Measurements from ENCODE around the gene HDGFL3.
"Not testable (repeated sequence)": the region's sequence is repeated elsewhere in the genome, so short reads cannot be mapped to it uniquely, and the experiment has no call there.

The HDGFL3 gene

DNA sequence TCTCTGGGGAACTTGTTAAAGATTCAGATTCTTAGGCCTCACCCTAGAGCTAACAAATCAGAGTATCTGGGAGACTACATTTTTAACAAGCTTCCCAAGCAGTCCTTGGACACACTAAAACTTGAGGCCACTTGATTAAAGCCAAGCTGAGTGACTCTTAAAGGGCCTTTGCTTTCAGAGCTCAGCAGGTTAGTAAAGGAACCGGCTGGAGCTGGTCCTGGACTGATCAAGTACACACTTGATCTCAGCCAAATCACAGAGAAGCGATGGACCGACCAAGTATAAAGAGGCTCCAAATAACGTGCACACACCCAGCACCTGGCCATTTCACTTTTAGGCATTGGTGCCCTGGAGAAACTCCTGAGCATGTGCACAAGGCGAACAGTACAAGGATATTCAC, 113.0 kb downstream of the HDGFL3 start:
- no peak for DNase-seq

DNA sequence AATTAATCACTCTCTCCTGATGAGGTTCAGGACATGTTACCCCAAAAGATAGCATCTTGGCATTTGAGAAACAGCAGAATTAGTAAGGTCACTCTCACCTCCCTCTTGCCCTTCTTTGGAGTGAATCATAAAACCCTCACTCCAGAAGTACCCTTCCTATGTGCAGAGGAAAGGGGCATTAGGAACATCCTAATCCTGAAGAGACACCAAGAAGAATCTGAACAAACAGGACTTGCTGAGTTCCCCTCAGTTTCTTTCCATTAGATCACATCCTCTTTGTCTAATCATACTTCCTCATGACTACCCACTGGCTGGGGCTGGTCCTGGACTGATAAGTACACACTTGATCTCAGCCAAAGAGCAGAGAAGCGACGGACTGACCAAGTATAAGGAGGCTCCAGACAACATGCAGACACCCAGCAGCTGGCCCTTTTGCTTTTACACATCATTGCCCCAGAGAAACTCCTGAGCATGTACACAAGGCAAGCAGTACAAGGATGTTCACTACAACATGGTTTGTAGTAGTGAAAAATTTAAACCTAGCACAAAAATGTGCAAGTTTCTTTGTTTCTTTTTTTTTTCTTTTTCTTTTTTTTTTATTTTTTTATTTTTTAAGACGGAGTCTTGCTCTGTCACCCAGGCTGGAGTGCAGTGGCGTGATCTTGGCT, 115.2 kb downstream of the HDGFL3 start:
- no peak for DNase-seq

DNA sequence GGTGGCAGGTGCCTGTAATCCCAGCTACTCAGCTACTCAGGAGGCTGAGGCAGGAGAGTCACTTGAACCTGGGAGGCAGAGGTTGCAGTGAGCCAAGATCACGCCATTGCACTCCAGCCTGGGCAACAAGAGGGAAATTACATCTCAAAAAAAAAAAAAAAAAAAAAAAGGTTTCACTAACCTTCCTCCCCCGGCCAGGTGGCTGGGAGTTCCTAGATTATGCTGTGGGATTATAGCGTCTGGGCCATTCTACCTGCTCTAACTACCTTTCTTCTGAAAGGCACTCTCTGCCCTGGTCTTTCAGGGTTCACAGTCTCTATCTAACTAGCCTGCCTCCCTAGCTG, 115.7 kb downstream of the HDGFL3 start:
- DNase-seq: not testable (repeated sequence)

DNA sequence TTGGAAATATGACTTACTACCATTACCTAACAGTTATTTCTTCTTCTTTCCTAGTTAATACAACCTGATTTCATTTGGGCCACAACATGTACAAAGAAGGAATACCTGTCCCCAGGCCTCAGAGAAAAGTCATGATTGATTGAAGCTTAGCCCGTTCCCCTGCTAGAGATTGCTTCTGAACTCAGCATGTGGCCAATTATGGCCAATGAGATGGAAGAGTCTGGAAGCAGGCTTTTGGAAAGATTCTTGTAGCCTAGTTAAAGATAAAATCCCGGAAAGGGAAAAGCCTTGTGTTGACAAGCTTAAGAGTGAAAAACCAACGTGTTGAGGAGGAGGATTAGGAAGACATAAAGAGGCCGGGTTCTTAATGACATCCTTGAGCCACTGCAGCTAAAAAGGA, 117.2 kb downstream of the HDGFL3 start:
- no peak for DNase-seq

DNA sequence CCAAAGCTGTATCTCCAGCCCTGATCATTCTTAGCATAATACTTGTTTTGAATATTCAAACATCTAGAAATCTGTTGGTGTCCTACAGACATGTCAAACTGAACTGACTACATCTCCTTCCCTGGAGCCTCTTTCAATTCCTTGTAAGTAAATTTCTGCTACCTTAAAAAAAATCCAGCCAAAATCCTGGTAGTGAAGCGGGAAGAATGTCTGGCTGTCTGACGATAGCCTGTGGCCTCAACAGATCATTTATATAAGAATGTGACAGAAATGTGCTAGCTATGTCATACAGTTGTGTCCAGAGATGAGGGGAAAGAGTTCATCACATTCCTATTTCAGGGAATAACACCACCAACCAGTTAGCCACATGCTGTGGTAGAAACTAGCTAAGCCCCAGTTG, 118.7 kb downstream of the HDGFL3 start:
- no peak for DNase-seq

DNA sequence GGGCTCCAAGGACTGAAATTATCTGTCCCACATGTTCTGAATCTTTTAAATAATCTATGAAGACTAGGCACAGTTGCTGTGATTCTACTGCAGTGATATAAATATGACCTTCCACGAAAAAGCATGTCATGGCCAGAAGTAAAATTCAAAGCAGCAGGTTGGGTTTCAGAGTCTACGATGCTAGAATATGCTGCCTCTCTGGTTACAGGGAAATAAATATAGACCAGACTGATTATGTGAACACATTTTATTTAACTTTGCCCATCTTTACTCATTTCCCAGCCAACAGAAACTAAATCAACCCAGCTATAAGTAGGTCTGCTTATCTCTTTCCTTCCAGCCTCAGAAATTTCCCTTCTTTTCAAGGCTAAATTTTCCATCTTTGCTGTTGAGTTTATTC, 120.0 kb downstream of the HDGFL3 start:
- no peak for DNase-seq

DNA sequence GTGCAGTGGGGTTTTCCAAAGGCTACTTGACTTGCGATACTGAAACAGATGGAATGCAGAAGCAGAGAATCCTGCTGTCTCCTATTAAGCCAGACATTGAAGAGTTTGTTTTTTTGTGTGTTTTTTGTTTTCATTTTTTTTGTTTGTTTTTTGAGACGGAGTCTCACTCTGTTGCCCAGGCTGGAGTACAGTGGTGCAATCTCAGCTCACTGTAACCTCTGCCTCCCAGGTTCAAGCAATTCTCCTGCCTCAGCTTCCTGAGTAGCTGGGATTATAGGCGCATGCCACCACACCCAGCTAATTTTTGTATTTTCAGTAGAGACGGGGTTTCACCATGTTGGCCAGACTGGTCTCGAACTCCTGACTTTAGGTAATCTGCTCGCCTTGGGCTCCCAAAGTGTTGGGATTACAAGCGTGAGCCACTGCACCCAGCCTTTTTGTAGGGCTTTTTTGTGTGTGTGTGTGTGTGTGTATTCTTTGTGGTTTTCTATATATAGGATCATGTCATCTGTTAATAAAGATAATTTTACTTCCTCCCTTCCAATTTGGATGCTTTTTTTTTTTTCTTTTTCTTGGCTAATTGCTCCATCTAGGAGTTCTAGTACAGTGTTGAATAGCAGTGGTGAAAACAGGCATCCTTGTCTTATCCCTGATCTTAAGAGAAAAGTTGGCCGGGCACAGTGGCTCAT, 121.6 kb downstream of the HDGFL3 start:
- not testable (repeated sequence) for DNase-seq

DNA sequence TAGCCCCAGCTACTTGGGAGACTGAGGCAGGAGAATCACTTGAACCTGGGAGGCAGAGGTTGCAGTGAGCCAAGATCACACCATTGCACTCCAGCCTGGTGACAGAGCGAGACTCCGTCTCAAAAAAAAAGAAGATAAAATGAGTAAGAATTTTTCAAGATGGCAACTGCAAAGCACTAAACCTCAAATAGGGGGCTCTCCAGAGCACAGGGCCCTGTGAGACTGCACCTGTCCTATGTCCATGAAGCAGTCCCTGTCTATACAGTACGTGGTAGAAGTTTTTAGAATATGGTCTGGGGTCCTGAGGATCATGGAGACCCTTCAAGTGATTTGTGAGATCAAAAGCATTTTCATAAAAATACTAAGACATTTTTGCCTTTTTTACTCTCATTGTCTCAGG, 122.2 kb downstream of the HDGFL3 start:
- not testable (repeated sequence) for DNase-seq

DNA sequence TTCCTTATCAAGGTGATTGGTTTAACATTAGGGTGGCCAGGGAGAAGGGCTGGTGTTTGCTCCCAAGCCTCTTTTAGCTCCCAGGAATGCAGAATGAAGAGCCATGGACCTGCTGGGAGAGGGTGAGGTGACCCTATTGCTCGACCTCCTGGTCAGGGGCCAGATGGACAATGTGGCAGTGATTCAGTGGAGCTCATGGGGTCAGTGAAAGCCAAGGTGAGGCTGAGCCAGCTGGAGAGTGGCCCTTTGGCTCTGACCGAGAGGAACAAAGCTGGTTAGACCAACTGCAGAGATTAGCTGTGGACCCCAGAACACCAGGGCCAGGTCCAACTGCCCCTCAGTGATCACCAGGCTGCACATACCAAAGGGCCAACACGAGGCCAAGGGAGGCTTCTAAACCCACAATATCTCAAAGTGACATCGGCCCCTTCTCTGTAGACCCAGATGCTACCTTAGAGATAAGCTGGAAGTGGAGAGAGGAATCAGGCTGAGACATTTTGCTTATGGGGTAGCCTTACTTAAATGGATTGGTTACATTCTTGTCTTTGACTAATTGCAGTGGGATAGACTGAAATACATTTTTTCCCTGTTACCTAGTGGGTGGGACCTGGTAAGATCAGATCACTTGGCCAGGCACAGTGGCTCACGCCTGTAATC, 124.8 kb downstream of the HDGFL3 start:
- no peak for DNase-seq

DNA sequence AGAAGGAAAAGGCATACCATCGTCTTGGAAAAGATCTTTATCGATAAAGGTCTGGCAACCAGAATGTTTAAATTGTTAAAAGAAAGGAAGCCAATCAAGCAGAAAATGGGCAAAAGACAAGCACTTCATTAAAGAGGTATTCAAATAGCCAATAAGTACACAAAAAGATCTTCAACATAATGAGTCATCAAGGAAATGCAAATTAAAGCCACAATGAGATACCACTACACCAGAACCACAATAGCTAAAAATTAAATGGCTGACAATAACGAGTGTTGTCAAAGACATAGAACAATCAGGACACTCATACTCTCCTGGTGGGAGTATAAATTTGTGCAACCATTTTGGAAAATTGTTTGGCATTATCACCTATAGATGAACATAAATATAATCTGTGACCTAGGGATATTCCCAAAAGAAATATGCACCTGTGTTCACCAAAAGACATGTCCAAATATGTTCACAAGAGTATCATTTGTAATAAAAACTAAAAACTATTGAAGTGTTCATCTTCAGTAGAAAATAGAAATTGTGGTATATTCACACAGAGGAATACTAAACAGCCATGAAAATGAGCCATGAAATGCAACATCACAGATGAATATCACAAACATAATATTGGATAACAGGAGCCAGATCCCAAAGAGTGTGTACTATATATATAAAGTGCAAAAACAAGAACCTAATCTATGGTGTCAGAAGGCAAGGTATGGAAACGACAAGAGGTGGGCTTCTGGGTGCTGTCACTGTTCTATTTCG, 126.2 kb downstream of the HDGFL3 start:
- no peak for DNase-seq

DNA sequence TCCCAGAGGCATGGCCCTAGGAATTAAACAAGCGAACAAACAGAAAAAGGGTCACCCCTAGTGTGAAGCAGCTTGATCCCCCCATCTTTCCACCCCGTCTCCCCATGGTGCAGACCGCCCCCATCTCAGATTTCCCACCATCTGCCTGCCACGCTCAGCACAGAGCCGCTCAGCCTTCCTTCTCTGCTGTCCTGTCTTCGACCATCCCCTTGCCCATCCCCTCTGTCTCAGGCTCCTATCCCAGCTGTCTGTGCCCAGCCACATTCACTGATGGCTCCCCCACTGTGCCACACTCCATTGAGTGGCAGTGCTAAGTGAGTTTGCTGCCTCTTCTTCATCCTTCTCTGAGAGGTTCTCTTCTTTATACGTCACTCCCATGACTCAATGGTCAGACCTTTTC, 128.9 kb downstream of the HDGFL3 start:
- DNase-seq: no peak
